SU-DHL-6 (cell line): ENCODE data around the gene KLHDC9.

Experiments
- H2AFZ ChIP-seq: fragments of 200-600 bp; sonication (generic); 2 replicates; pipeline ENCODE4 v1.6.1; 2014; ENCODE audit warnings: low read depth, mild to moderate bottlenecking, moderate library complexity, mixed read lengths, antibody characterized with exemption, low read length; ENCODE audit not compliant: severe bottlenecking
- H3F3A ChIP-seq: fragments of 200-600 bp; shearing (Covaris generic); 2 replicates; pipeline ENCODE4 v1.6.0; 2016; ENCODE audit warnings: antibody characterized with exemption, mild to moderate bottlenecking; ENCODE audit not compliant: insufficient read depth
- H3K27ac ChIP-seq: fragments of 200-600 bp; sonication (generic); 2 replicates; pipeline ENCODE4 v1.5.1; 2016; ENCODE audit warnings: low read depth, mild to moderate bottlenecking, low read length, moderate library complexity, mixed read lengths
- H3K27me3 ChIP-seq: fragments of 200-600 bp; sonication (generic), shearing (Covaris generic); 2 replicates; pipeline ENCODE4 v1.6.0; 2014; ENCODE audit warnings: mild to moderate bottlenecking, low read length
- H3K36me3 ChIP-seq: fragments of 200-600 bp; sonication (generic); 2 replicates; pipeline ENCODE4 v1.6.1; 2014; ENCODE audit warnings: mild to moderate bottlenecking, low read length, mixed read lengths
- H3K4me2 ChIP-seq: fragments of 300-600, 200-600 bp; shearing (Covaris generic), sonication (generic); 2 replicates; pipeline ENCODE4 v1.6.0; 2014; ENCODE audit warnings: low read length, low read depth, mild to moderate bottlenecking; ENCODE audit not compliant: poor library complexity, severe bottlenecking
- H3K4me3 ChIP-seq: fragments of 200-600 bp; sonication (generic); 2 replicates; pipeline ENCODE4 v1.5.1; 2014; ENCODE audit warnings: antibody characterized with exemption, low read length, mild to moderate bottlenecking, mixed read lengths; ENCODE audit not compliant: insufficient read depth, poor library complexity, severe bottlenecking
- H3K79me2 ChIP-seq: fragments of 200-600 bp; sonication (generic); 2 replicates; pipeline ENCODE4 v1.6.1; 2014; ENCODE audit warnings: mild to moderate bottlenecking, low read length, moderate library complexity; ENCODE audit not compliant: insufficient read depth
- H3K9ac ChIP-seq: fragments of 200-600 bp; sonication (generic); 2 replicates; pipeline ENCODE4 v1.7.0; 2014; ENCODE audit warnings: mild to moderate bottlenecking, low read length
- H3K9me2 ChIP-seq: fragments of 200-600 bp; sonication (generic); replicated peaks from 2 replicates; pipeline ENCODE4 v1.6.1; 2014; ENCODE audit warnings: low read length; ENCODE audit not compliant: insufficient read depth
- H3K9me3 ChIP-seq: fragments of 200-600 bp; sonication (generic); 2 replicates; pipeline ENCODE4 v1.6.1; 2014; ENCODE audit warnings: low read length, mixed read lengths; ENCODE audit not compliant: insufficient read depth
- H4K20me1 ChIP-seq: fragments of 200-600 bp; sonication (generic); 2 replicates; pipeline ENCODE4 v1.6.1; 2014; ENCODE audit warnings: low read depth, mild to moderate bottlenecking, antibody characterized with exemption, low read length, moderate library complexity, mixed read lengths
- EZH2phosphoT487 ChIP-seq: fragments of 200-600 bp; sonication (generic), shearing (Covaris generic); conservative IDR thresholded peaks from 2 replicates; pipeline ENCODE4 v1.6.1; 2018; ENCODE audit warnings: mild to moderate bottlenecking, antibody characterized with exemption, low read length, moderate library complexity, mixed read lengths
- TF ChIP-seq, protein P1 (sequence below): fragments of 200-600 bp; sonication (generic); IDR thresholded peaks from one replicate; pipeline ENCODE4 v1.5.1; 2017; ENCODE audit warnings: antibody characterized with exemption, mild to moderate bottlenecking, low read length, moderate library complexity; ENCODE audit not compliant: insufficient read depth, poor library complexity, severe bottlenecking

The KLHDC9 gene

GRCh38 chr1:161132410-161133219 is 34.5 kb downstream of the KLHDC9 start, which contains the start of gene DEDD:
Gene DEDD (minus strand): TSS chr1:161132667. CDS start chr1:161124462, 8,205 bp downstream.
- H4K20me1 ChIP-seq, result no peaks in the 10 kb centered on the region
- peaks cover 19% of the 10 kb centered on the region for H3K79me2 ChIP-seq
- H3K9me2 ChIP-seq, result no peaks in the 10 kb centered on the region
- peak within 1 kb of the TSS; percentile 90 for H2AFZ ChIP-seq
- H3K9me3 ChIP-seq, result no peaks in the 10 kb centered on the region
- no peaks in the 10 kb centered on the region for H3K27me3 ChIP-seq
- H3K27ac ChIP-seq, result peak within 1 kb of the TSS; percentile 64
- peak within 1 kb of the TSS; percentile 83 for H3K9ac ChIP-seq
- no peaks in the 10 kb centered on the region; the same call in 1 of the 2 replicates for H3K36me3 ChIP-seq
- TF ChIP-seq EZH2phosphoT487, result no peak
- TF ChIP-seq, protein P1, sequence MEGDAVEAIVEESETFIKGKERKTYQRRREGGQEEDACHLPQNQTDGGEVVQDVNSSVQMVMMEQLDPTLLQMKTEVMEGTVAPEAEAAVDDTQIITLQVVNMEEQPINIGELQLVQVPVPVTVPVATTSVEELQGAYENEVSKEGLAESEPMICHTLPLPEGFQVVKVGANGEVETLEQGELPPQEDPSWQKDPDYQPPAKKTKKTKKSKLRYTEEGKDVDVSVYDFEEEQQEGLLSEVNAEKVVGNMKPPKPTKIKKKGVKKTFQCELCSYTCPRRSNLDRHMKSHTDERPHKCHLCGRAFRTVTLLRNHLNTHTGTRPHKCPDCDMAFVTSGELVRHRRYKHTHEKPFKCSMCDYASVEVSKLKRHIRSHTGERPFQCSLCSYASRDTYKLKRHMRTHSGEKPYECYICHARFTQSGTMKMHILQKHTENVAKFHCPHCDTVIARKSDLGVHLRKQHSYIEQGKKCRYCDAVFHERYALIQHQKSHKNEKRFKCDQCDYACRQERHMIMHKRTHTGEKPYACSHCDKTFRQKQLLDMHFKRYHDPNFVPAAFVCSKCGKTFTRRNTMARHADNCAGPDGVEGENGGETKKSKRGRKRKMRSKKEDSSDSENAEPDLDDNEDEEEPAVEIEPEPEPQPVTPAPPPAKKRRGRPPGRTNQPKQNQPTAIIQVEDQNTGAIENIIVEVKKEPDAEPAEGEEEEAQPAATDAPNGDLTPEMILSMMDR, result no peak
- H3K4me2 ChIP-seq, result peak within 1 kb of the TSS; percentile 92
- peaks cover 20% of the 10 kb centered on the region for H3F3A ChIP-seq
- H3K4me3 ChIP-seq, result peak within 1 kb of the TSS; percentile 92

- Histone ChIP-seq H3K9ac (peak overlapping the region; percentile 83), H3K27me3 (no peaks in the 10 kb centered on the region), H3K4me3 (peak overlapping the region; percentile 92), H3K4me2 (peak overlapping the region; percentile 92), H3K79me2 (peaks cover 19% of the 10 kb centered on the region), H3K27ac (peak overlapping the region; percentile 64), H3K36me3 (no peaks in the 10 kb centered on the region), H4K20me1 (no peaks in the 10 kb centered on the region), H3F3A (peaks cover 25% of the 10 kb centered on the region), H3K9me2 (no peaks in the 10 kb centered on the region), H2AFZ (peak overlapping the region; percentile 90), H3K9me3 (no peaks in the 10 kb centered on the region)
- TF ChIP-seq, protein P1, result no peak
- no peak for TF ChIP-seq EZH2phosphoT487
Measured at GRCh38 chr1:161133220-161133740, 35.1 kb downstream of the KLHDC9 start.

- Histone ChIP-seq H3K4me3 (no peak overlapping the region), H2AFZ (no peak overlapping the region), H3K27ac (no peak overlapping the region), H3K27me3 (no peaks in the 10 kb centered on the region), H3K9ac (no peak overlapping the region), H3K36me3 (no peaks in the 10 kb centered on the region), H3K79me2 (peaks cover 10% of the 10 kb centered on the region), H3K9me3 (no peaks in the 10 kb centered on the region), H3F3A (peaks cover 12% of the 10 kb centered on the region), H3K9me2 (no peaks in the 10 kb centered on the region), H3K4me2 (no peak overlapping the region), H4K20me1 (no peaks in the 10 kb centered on the region)
- TF ChIP-seq, protein P1, result no peak
- no peak for TF ChIP-seq EZH2phosphoT487
Measured at GRCh38 chr1:161137881-161138280, 39.7 kb downstream of the KLHDC9 start.
